AG20443 (cell line): ENCODE results near the gene TLK2.

Experiments
- DNase-seq: peaks from one replicate; pipeline ENCODE4 v3.0.0; 2012; ENCODE audit warnings: low spot score, mixed read lengths

The TLK2 gene

GRCh38 chr17:62655656-62656055 is 177.0 kb downstream of the TLK2 start:
- no peak for DNase-seq

DNA sequence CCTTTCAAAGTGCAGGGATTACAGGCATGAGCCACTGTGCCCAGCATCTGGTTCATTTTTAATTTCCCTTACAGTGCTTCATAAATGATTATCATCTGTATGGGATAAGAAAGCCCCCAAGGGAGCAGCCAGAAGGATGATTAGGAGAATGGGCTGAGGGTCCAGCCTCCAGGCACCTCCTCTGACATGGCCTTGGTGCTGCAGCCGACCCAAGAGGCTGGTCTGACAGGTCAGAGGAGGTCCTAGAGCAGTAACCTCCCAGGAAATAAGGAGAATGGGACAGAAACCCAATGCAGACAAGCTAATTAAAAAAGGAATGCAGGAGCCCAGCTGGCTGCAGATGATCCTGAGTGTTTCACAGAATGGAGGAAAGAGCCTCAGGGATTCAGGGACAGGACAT is 177.8 kb downstream of the TLK2 start:
- no peak for DNase-seq

DNA sequence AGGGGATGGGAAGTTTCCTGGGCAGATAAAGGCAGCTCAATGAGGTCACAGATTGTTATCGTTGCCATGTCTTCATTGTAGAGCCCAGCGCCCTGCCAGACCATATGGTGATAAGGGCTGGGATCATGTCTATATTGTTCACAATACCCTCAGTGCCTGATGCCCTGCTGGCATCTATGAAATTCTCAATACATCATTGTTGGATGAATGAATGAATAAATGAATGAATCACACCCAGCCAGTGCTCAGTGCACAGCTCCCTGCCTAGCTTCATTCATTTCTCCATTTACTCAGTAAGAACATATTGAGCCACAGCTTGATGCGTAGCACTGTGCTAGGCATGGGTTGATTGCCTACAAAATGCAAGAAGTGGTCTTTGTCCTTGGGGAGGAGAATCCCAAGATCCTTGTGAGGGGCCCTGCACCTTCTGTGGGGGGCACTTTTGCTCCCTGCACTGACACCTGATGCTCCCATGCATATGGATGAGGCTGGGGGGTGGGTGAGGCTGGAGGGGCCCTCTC is 178.6 kb downstream of the TLK2 start:
- DNase-seq = no peak

DNA sequence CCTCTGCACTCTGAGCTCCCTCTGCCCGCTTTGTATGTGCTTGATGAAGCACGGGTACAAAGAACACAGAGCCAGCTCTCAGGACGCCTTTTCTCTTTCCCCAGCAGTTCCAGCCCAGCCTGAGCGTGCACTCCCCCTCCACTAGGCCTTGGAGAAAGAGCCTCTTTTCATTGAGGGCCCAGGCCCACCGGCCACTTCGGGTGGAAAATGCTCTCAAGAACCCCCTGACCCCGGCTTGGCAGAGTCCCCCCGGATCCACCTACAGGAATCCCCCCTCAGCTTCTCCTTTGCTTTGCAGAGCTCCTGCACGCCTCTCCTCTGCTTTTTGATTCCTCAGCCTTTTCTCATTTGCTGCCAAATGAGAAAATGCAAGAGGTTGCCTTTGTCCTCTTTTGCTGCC is 179.1 kb downstream of the TLK2 start:
- peak; percentile 5 for DNase-seq

GRCh38 chr17:62658136-62658920 is 179.7 kb downstream of the TLK2 start:
- no peak for DNase-seq

- DNase-seq = no peak
Measured at GRCh38 chr17:62660629-62661118, 182.0 kb downstream of the TLK2 start.

DNA sequence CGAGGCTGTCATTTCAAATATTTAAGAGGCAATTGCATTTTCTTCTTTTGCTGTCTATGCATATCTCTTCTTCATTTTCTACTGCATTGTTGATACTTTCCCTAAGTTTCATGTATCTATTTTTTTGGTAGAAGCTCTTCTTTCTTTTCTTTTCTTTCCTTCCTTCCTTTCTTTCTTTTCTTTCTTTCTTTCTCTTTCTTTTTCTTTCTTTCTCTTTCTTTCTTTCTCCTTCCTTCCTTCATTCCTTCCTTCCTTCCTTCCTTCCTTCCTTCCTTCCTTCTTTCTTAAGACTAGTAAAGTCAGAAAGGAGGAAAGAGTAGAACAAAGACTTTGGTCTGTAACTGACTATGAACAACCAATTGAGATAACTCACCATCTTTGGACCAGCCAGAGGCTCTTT is 182.7 kb downstream of the TLK2 start:
- no peak for DNase-seq

GRCh38 chr17:62662855-62663254 is 184.2 kb downstream of the TLK2 start:
- DNase-seq = peak; percentile 8
